AG04449 (cell line): ENCODE measurements around the gene PHC2.

Experiments
- CTCF ChIA-PET: fragments of 350-600 bp; formaldehyde crosslinking; extraction: SDS; loops from one replicate; lab custom pipeline; 2021; ENCODE audit warnings: antibody characterized with exemption; lab: Yijun Ruan, JAX
- POLR2A ChIA-PET: fragments of 400-600, 350-600 bp; formaldehyde crosslinking; extraction: SDS; loops from one replicate; lab custom pipeline; 2020; ENCODE audit warnings: antibody characterized with exemption, inconsistent platforms; lab: Yijun Ruan, JAX
- DNase-seq: peaks from one replicate; pipeline ENCODE4 v3.0.0-alpha.2; 2010; ENCODE audit warnings: low read depth, low spot score
- H3K4me3 ChIP-seq: 2 replicates; pipeline ENCODE4 v1.5.1; 2011; ENCODE audit warnings: low read depth, mild to moderate bottlenecking, control low read depth, low read length
- CTCF ChIP-seq: IDR thresholded peaks from one replicate; pipeline ENCODE4 v1.5.1; 2011; ENCODE audit warnings: mild to moderate bottlenecking, moderate library complexity, low read length, control low read depth, inconsistent platforms; ENCODE audit not compliant: insufficient read depth; ENCODE audit errors: missing control alignments

Gene PHC2

GRCh38 chr1:33330361-33330890 is 100.5 kb downstream of the PHC2 start:
- ChIA-PET CTCF (interaction anchor here (0.8 to 3.9 kb wide), 8 partner anchors 9 to 141 kb away, joined by 3 to 17 read pairs (median 6); partner anchors contain the start of gene ZSCAN20), POLR2A (interaction anchor here (1.4 kb wide), 1 partner anchor 8 kb away, joined by 7 read pairs; no protein-coding TSS in a partner anchor)
- no peak for TF ChIP-seq CTCF
- DNase-seq, result no peak
- H3K4me3 ChIP-seq, result no peak overlapping the region

- CTCF ChIA-PET, result interaction anchor here (1.1 to 3.9 kb wide), 7 partner anchors 10 to 142 kb away, joined by 3 to 17 read pairs (median 7); partner anchors contain the start of gene ZSCAN20
- no peak for DNase-seq
- POLR2A ChIA-PET, result interaction anchor here (1.4 kb wide), 1 partner anchor 9 kb away, joined by 7 read pairs; no protein-coding TSS in a partner anchor
- TF ChIP-seq CTCF, result no peak
- no peak overlapping the region for H3K4me3 ChIP-seq
These were observed 101.1 kb downstream of the PHC2 start for GRCh38 chr1:33329600-33330305.

- POLR2A ChIA-PET, result interaction anchor here (0.8 to 1.2 kb wide), 2 partner anchors 18 to 21 kb away, joined by 3 to 4 read pairs; no protein-coding TSS in a partner anchor
- no peak overlapping the region for H3K4me3 ChIP-seq
- CTCF ChIA-PET, result interaction anchor here (0.7 to 3.9 kb wide), 7 partner anchors 10 to 143 kb away, joined by 3 to 17 read pairs (median 5); partner anchors contain the start of gene ZSCAN20
- DNase-seq, result no peak
- TF ChIP-seq CTCF, result no peak
These were observed 102.1 kb downstream of the PHC2 start for GRCh38 chr1:33328817-33329216.

- no peak for TF ChIP-seq CTCF
- ChIA-PET CTCF (interaction anchor here (1.1 to 3.9 kb wide), 6 partner anchors 11 to 144 kb away, joined by 4 to 17 read pairs (median 9); partner anchors contain the start of gene ZSCAN20), POLR2A (interaction anchor here (1.0 to 1.2 kb wide), 2 partner anchors 14 to 19 kb away, joined by 4 to 6 read pairs; no protein-coding TSS in a partner anchor)
- peak; percentile 96 for DNase-seq
- H3K4me3 ChIP-seq, result no peak overlapping the region
These were observed 103.1 kb downstream of the PHC2 start for GRCh38 chr1:33327587-33328325.

GRCh38 chr1:33326785-33327184 is 104.1 kb downstream of the PHC2 start:
- no peak overlapping the region for H3K4me3 ChIP-seq
- DNase-seq, result no peak
- TF ChIP-seq CTCF, result no peak
- ChIA-PET POLR2A (no interaction called here), CTCF (interaction anchor here (0.9 to 2.2 kb wide), 3 partner anchors 30 to 199 kb away, joined by 3 to 9 read pairs (median 7); no protein-coding TSS in a partner anchor)
